Tibial artery (tissue), 4 donors: ENCODE data around the gene OR52K2.
A peak's percentile ranks its signal among the peaks of the same experiment; 100 is the strongest.

Experiments
- DNase-seq, 2 donors: peaks; one replicate each; pipeline ENCODE4 v3.0.0-alpha.2; 2019
- H3K27ac ChIP-seq, 2 donors: fragments of 200-600 bp; sonication (generic) in 1 of 2; 1 replicate in 1 of 2; 2 replicates in 1 of 2; pipeline ENCODE4 v1.5.1; 2018 to 2019; ENCODE audit warnings: mild to moderate bottlenecking in 1 of 2
- H3K27me3 ChIP-seq, 2 donors: fragments of 200-600 bp; sonication (generic) in 1 of 2; one replicate each; pipeline versions ENCODE4 v1.5.1 to v1.6.0; 2016 to 2019
- H3K36me3 ChIP-seq, 3 donors: fragments of 200-600 bp; sonication (generic) in 2 of 3; one replicate each; pipeline ENCODE4 v1.5.1; 2016 to 2019; ENCODE audit warnings: mild to moderate bottlenecking in 2 of 3
- H3K4me1 ChIP-seq, 4 donors: fragments of 200-600 bp; sonication (generic) in 2 of 4; 1 replicate in 3 of 4; 2 replicates in 1 of 4; pipeline ENCODE4 v1.5.1; 2016 to 2019
- H3K4me3 ChIP-seq, 2 donors: fragments of 200-600 bp; sonication (generic) in 1 of 2; 1 replicate in 1 of 2; 2 replicates in 1 of 2; pipeline ENCODE4 v1.5.1; 2018 to 2019; ENCODE audit warnings: mild to moderate bottlenecking in 2 of 2
- H3K9me3 ChIP-seq, 3 donors: fragments of 200-600 bp; sonication (generic) in 1 of 3; one replicate each; pipeline ENCODE4 v1.5.1; 2016 to 2019
- intact Hi-C: fragments of 100-400 bp; cut with DNase I; formaldehyde crosslinking; loops from one replicate; pipeline ENCODE4 v1.15.0; 2023; ENCODE audit warnings: low total_unique reads
- TF ChIP-seq, protein P1 (sequence below), 2 experiments: fragments of 200-600 bp in 1 of 2; fragments of 450-650 bp in 1 of 2; IDR thresholded peaks; one replicate each; pipeline ENCODE4 v1.5.1; 2017 to 2019; ENCODE audit warnings: antibody characterized with exemption in 2 of 2, mild to moderate bottlenecking in 1 of 2, moderate library complexity in 1 of 2

OR52K2 gene

DNA sequence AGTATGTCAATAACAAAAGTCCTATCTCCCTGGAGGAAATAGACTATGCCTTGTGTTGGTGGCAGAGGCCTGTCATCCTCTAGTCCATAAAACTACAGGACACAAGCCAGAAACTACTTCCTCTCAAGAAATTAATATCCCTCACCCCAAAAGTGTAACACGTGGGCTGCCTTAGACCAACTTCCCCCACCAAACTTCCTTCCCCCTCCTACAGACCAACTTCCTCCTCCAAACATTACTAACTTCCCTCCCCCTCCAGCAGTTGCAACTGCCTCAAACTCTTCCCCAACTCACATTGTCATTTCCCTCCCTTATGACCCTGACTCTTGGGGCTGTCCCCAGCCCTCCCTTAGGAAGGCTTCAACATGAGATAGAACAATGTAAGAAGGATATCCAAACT lies 6.3 kb downstream of the OR52K2 start:
- TF ChIP-seq, protein P1, sequence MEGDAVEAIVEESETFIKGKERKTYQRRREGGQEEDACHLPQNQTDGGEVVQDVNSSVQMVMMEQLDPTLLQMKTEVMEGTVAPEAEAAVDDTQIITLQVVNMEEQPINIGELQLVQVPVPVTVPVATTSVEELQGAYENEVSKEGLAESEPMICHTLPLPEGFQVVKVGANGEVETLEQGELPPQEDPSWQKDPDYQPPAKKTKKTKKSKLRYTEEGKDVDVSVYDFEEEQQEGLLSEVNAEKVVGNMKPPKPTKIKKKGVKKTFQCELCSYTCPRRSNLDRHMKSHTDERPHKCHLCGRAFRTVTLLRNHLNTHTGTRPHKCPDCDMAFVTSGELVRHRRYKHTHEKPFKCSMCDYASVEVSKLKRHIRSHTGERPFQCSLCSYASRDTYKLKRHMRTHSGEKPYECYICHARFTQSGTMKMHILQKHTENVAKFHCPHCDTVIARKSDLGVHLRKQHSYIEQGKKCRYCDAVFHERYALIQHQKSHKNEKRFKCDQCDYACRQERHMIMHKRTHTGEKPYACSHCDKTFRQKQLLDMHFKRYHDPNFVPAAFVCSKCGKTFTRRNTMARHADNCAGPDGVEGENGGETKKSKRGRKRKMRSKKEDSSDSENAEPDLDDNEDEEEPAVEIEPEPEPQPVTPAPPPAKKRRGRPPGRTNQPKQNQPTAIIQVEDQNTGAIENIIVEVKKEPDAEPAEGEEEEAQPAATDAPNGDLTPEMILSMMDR (IDR thresholded peaks at IDR 0.05), result no peak
- no peak overlapping the region for H3K27ac ChIP-seq
- peak in 1 of 2 donors; percentile 25 for DNase-seq

DNA sequence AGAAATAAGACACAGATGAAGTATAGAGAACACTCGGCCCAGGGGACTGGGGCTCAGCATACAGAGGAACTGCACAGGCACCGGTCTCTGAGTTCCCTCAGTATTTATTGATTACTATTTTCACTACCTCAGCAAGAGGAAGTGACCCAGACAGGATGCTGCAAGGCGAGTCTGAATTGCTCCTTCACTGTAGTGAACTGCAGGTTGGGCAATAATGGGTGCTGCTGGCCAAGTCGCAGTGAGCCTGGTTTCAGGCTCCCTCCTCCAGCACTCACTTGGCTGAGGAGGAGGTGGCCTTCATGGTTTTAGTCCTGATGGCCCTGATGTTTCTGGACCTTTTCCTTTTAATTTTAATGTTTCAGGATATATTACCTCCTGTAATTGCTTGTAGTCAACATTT lies 10.4 kb downstream of the OR52K2 start:
- intact Hi-C loops, result no loop called here
- Histone ChIP-seq H3K27me3 (no peaks in the 10 kb centered on the region), H3K36me3 (no peaks in the 10 kb centered on the region), H3K4me3 (no peak overlapping the region), H3K4me1 (peaks cover 0 to 4% (median 0%) of the 10 kb centered on the region in 4 donors), H3K9me3 (peaks cover 0 to 6% (median 3%) of the 10 kb centered on the region in 3 donors), H3K27ac (no peak overlapping the region)
- DNase-seq, result no peak
- TF ChIP-seq, protein P1 (IDR thresholded peaks at IDR 0.05), result no peak

More for the DNA sequence above, 6.3 kb downstream of the OR52K2 start:
- Histone ChIP-seq H3K27me3 (no peaks in the 10 kb centered on the region), H3K36me3 (no peaks in the 10 kb centered on the region), H3K4me1 (peaks cover 0 to 4% (median 0%) of the 10 kb centered on the region in 4 donors), H3K9me3 (no peaks in the 10 kb centered on the region), H3K4me3 (no peak overlapping the region)
- intact Hi-C loops, result no loop called here

DNA sequence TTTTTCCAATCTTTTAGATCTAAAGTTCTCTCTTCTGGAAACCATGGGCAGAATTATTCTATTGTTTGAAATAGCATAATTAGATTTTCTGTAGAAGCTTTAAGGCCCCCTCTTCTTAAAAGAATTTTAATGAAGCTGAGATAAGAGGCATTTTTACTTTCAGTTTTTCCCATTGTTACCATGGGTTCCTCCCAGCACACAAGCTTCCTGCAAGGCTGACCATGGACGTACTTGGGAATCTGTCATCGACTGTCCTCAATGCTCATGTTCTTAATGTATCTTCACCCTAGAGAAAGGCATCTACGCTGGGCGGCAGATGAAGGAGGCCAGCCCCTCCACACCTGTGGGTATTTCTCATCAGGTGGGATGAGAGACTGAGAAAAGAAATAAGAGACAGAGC lies 11.1 kb downstream of the OR52K2 start:
- peaks cover 0 to 4% (median 0%) of the 10 kb centered on the region in 4 donors for H3K4me1 ChIP-seq
- no peak overlapping the region for H3K27ac ChIP-seq
- DNase-seq, result no peak
- peaks cover 0 to 8% (median 4%) of the 10 kb centered on the region in 3 donors for H3K9me3 ChIP-seq
- no peaks in the 10 kb centered on the region for H3K27me3 ChIP-seq
- no peak overlapping the region for H3K4me3 ChIP-seq
- TF ChIP-seq, protein P1 (IDR thresholded peaks at IDR 0.05), result no peak
- intact Hi-C loops, result no loop called here
- H3K36me3 ChIP-seq, result no peaks in the 10 kb centered on the region

DNA sequence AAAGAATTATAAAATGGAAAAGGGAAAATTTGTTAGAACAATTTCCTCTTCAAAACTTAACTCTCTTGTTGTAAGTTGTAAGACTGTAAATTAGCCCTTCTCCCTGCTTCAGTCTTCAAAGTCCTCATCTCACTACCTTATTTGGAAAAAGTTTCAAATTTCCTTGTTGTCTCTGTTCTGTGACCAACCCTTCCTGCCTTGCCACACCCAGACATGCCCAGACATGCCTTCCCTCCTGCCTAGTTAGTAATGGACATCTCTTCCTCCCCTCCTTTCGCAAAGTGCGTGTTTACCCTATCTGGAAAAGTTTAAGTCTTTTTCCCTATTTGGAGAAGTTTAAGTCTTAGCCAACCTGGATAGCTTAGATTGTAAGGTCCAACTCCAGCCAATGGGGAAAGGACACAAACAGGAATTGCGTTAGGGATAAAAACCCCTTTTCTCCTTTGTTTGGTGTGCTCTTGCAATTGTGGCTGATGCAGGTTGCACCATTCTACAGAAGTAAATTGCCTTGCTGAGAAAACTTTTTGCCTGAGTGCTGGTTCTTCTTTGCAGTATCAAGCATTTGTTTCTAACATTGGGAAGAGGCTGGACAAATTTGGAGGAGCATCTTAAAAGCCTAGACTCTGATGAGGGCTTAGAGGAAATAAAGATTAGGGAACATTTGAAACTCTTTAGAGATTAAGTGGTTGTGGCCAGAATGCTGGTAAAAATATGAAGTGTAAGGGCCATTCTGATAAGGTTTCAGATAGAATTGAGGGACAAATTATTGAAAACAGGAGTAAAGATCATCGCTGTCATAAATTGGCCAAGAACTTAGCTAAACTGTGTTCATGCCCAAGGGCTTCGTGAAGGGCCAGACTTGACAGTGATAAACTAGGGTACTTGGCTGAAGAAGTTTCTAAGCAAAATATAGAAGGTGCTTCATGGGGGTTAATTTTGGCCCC lies 15.4 kb downstream of the OR52K2 start:
- no peaks in the 10 kb centered on the region for H3K36me3 ChIP-seq
- H3K4me1 ChIP-seq, result peaks cover 0 to 2% (median 0%) of the 10 kb centered on the region in 4 donors
- H3K27ac ChIP-seq, result no peak overlapping the region
- no peak overlapping the region for H3K4me3 ChIP-seq
- H3K9me3 ChIP-seq, result peaks cover 0 to 8% (median 4%) of the 10 kb centered on the region in 3 donors
- TF ChIP-seq, protein P1 (IDR thresholded peaks at IDR 0.05), result no peak
- no peaks in the 10 kb centered on the region for H3K27me3 ChIP-seq
- no peak for DNase-seq
- intact Hi-C loops, result no loop called here

DNA sequence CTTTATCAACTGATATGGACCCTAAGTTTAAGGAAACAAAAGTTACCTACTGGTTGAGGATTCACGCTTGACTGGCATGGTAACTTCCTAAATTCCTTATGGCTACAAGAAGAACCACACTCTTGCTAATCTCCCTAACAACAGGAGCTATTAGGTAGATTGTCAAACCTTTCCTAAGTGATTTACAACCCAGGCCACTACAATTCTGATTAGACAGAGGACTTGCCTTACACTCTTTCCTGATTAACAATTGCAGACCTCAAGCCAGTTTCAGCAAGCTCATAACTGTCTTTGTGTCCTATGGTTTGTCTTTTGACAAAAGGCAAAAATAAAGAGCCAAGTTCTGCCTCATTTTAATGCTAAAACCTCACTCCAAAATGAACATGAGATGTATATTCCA lies 16.3 kb downstream of the OR52K2 start:
- H3K36me3 ChIP-seq, result no peaks in the 10 kb centered on the region
- H3K4me3 ChIP-seq, result no peak overlapping the region
- DNase-seq, result no peak
- H3K4me1 ChIP-seq, result no peaks in the 10 kb centered on the region
- peaks cover 0 to 8% (median 4%) of the 10 kb centered on the region in 3 donors for H3K9me3 ChIP-seq
- TF ChIP-seq, protein P1 (IDR thresholded peaks at IDR 0.05), result no peak
- H3K27me3 ChIP-seq, result no peaks in the 10 kb centered on the region
- intact Hi-C loops, result no loop called here
- no peak overlapping the region for H3K27ac ChIP-seq
